SKM-1 (cell line): ENCODE measurements around the gene ZNF316.
"Not testable (repeated sequence)": the region's sequence is repeated elsewhere in the genome, so short reads cannot be mapped to it uniquely, and the experiment has no call there.

Experiments
- DNase-seq: peaks from one replicate; lab custom pipeline; 2025; ENCODE audit not compliant: unreplicated experiment; lab: John Stamatoyannopoulos, UW

ZNF316 gene

DNA sequence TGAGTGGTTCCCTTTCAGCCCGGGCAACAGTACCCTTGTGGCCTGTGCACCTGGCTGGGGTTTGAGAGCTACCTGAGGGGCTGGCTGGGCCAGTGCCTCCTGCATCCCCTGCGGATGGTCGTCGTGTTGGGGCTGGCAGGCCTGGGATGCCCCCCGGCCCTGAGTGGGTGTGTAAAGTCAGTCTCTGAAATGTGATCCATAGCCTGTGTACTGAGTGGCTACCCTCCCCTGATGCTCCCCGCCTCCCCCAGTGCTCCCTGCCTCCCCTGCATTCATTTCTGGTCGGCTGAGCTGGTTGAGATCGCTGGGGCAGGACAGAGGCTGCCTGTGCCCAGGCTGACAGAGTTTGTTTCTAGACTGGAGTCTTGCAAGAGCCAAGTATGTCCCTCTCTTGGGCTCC, 9.3 kb downstream of the ZNF316 start:
- no peak for DNase-seq

DNA sequence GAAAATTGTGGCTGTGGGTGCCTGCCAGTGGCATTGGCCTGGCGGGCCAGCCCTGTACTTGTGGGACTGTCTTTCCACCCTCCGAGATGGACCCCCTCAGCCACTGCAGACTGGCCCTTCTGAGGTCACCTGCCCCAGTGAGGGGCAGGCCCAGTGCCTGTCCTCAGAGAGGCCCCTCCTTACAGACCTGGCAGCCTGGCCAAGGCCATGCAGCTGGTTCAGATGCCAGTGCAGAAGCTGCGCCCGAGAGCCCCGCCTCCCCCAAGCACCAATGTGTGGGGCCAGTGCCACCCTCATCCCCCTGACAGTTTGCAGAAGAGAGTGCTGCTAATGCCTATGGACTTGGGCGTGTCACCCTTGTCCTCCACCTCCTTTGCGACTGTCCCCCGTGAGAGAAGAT, 10.0 kb downstream of the ZNF316 start:
- DNase-seq: no peak

DNA sequence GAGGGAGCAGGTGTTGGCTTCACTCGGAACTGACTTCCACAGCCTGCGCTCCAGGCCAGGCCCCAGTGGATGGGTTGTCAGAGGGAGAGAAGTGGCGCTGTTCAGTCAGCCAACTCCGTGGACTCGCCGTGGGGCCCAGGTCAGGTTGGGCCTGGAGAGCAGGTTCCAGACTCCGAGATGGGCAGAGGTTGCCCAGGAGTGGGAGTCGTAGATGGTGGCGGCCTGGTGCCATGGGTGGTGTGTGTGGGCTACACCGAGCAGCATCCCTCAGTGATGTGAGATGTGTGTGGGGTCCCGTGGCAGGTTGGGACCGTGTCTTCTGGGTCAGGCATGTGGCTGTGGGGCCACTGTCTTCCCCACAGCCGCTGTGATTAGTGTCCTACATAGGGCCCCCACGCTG, 10.4 kb downstream of the ZNF316 start:
- DNase-seq: no peak

DNA sequence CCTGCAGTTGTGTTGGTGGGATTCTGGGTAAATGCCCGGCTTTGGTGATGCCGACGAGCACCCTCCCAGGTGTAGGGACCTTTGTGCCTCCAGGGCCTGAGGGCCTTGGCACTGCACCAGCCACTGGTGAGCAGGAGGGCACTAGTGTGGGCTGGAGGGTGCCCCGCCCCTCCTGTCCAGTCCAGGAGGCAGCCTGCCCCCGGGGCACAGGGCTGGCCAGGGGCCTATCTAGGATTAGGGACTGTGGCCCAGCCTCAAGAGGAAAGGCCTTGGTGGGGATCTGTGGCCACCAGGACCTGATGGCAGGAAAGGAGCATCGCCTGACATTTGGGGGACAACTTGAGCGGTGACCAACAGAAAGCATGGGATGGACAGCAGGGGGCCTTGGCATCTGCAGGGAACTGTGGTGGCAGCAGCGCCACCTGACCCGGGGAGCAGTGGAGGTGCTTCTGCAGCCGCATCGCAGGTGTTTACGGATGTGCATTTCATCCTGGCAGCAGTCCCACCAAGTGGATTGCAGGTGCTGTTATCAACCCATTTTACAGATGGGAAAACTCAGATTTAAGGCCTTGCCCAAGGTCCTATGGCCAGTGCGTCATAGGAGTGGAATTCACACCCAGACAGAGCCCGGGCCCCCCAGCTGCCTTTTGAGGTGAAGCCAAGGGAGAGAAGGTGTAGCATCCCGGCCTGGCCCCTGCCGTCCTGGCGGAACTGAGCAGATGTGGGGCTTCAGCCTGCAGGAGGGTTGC, 11.1 kb downstream of the ZNF316 start:
- no peak for DNase-seq

DNA sequence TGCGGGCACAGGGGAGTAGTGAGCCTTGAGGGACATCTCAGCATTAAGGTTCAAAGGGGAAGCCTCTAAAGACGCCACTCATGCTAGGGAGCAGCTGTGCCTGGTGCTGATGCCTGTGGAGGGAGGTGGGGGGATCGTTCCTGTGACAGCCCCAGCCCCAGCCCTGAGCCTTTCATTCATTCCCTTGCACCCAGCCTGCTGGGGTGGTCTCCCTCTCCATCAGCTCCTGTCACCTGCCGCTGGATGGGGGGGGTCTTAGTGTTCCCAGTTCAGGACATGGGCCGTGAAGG, 11.6 kb downstream of the ZNF316 start:
- DNase-seq: no peak

DNA sequence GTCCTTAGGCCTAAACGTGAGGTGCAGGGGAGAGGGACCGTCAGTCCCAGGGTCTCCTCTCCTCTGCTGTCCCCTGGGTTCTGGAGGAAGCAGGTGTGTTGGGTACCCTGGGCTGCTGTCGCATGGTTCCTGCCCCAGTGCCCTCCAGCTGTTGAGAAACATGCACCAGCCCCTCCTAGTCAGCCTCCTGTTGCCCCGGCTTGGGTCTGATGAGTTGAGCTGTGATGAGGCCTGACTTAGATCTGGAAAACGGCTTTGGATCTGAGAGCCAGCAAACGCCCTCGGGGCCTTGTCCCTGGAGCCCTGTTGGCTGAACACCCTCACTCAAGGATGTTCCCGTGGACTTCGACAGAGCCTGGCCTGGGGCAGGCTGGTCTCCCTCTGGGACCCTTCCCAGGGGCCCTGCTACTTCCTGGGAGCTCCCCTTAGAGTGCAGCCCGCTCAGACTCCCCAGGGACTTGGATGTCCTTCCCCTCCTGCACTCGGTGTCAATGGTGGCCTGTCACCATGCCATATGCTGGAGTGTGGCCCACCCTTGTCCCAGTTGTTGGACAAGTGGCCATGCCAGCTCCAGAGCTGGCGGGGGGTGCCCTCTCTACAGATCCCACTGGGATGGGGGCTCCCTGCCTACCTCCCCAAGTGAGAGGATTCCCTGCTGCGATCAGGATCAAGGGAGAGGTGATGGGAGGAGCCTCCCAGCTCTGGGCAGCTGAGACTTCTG, 12.3 kb downstream of the ZNF316 start:
- DNase-seq: no peak

DNA sequence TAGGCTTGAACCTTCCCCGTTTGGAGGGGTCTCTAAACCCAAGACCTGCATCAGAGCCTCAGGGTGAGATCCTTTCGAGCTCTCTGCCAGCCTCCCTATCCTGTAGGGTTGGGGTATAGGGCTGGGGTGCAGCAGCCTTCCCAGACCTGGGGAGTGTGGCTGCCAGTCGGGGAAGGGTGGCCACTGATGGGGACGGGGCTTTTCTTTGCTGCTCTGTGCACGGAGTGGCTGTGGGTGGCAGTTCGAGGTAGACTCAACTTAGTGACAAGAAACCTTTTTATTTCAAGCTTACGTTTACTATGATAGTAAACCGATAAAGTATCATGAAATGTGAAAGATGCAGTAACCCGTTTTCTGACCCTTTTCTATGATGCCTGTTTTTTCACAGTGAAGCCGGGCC, 13.0 kb downstream of the ZNF316 start:
- DNase-seq: no peak

DNA sequence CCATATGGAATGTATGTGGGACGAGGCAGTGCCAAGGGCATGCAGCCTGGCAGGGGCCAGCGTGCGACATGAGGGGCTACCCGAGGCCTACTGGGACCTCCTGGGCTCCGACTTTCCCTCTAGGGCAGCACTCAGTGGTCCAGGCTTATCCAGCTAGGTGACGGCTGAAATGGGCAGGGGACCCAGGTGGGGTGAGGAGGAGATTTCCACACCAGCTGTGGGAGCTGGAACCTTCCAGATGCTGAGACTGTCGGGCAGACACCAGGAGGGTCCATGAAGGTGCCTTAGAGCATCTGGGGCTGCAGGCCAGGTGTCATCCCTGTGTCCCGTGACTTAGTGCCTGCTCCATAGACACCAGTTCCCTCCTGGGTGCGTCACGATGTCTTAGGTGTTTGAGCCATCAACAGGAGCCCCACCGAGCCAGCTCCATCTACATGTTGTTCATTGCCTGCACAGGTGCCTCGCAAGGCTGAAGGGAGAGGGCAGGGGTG, 13.4 kb downstream of the ZNF316 start:
- DNase-seq: no peak

DNA sequence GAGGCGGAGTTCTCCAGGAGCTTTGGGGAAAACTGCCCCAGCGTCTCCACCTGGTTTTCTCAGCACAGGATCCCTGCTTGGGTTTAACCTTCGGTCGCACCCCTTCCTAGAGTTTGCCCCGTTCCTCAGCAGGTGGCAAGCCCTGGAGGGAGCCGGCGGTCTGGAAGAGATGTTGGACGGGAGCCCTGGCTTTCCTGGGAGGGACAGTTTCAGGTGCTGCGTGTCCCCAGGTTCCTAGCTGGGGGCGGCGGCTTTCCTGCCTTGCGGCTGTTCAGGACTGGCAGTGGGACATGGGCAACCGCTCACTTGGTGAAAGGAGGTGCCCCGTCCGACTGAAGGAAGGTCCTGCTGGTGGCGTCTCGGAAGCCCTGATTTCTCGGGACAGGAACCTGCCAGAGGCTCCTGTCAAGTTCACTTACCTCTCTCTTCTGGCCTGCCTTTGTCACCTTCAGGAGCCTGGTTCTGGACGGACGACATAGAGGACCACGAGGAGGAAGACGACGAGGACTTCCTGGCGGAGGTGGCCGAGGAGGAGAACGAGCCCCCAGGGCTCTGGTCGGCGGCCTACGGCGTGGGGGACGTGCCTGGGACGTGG, 14.8 kb downstream of the ZNF316 start:
- no peak for DNase-seq

DNA sequence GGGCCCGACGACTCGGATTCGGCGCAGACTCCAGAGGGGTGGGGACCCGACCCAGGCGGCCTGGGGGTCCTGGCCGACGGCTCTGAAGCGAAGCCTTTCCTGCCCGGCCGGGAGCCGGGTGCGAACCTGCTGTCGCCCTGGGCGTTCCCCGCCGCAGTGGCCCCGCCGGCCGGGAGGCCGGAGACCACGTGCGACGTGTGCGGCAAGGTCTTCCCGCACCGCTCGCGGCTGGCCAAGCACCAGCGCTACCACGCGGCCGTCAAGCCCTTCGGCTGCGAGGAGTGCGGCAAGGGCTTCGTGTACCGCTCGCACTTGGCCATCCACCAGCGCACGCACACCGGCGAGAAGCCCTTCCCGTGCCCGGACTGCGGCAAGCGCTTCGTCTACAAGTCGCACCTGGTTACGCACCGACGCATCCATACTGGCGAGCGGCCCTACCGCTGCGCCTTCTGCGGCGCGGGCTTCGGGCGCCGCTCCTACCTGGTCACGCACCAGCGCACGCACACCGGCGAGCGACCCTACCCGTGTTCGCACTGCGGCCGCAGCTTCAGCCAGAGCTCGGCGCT, 15.4 kb downstream of the ZNF316 start:
- DNase-seq: no peak

DNA sequence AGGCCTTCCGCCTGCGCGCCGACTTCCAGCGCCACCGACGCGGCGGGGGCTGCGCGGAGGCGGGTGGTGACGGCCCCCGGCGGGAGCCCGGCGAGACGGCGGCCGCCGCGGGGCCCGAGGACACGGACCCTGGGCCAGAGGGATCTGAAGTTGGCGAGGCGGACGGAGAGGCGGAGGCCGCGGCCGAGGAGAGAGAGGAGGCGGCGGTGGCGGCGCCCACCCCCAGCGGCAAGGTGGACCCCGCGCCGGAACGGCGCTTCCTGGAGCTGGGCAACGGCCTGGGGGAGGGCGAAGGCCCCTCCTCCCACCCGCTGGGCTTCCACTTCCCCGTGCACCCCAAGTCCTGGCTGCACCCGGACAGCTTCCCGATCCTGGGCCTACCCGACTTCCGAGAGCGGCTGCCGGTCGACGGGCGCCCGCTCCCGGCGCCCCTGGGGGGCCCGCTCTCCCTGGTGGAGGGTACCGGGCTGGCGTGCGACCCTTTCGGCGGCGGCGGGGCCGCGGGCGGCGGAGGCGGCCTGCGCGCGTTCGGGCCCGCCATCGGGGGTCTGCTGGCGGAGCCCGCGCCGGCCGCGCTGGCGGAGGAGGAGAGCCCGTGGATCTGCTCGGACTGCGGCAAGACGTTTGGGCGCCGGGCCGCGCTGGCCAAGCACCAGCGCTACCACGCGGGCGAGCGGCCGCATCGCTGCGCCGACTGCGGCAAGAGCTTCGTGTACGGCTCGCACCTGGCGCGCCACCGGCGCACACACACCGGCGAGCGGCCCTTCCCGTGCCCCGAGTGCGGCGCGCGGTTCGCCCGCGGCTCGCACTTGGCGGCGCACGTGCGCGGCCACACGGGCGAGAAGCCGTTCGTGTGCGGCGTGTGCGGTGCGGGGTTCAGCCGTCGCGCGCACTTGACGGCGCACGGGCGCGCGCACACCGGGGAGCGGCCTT, 16.2 kb downstream of the ZNF316 start:
- DNase-seq: no peak

DNA sequence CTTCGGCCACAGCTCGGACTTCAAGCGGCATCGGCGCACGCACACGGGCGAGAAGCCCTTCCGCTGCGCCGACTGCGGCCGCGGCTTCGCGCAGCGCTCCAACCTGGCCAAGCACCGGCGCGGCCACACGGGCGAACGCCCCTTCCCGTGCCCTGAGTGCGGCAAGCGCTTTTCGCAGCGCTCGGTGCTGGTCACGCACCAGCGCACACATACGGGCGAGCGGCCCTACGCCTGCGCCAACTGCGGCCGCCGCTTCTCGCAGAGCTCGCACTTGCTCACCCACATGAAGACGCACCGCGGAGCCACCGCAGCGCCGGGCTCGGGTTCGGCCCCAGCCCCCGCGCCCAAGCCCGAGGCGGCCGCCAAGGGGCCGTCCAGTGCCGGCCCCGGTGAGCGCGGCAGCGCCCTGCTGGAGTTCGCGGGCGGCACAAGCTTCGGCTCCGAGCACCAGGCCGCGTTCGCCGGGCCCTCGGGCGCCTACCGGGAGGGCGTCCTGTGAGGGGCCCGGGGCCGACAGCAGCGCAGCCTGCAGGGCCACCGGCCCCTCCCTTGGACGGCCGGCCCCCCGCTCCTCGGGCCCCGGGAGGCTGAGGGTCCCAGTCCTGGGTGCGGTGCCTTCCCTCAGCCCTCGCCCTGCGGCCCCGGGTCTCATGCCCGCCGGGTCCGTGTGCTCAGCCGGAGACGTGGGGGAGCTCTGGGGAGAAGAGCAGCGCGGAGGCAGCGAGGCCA, 17.2 kb downstream of the ZNF316 start:
- DNase-seq: no peak

DNA sequence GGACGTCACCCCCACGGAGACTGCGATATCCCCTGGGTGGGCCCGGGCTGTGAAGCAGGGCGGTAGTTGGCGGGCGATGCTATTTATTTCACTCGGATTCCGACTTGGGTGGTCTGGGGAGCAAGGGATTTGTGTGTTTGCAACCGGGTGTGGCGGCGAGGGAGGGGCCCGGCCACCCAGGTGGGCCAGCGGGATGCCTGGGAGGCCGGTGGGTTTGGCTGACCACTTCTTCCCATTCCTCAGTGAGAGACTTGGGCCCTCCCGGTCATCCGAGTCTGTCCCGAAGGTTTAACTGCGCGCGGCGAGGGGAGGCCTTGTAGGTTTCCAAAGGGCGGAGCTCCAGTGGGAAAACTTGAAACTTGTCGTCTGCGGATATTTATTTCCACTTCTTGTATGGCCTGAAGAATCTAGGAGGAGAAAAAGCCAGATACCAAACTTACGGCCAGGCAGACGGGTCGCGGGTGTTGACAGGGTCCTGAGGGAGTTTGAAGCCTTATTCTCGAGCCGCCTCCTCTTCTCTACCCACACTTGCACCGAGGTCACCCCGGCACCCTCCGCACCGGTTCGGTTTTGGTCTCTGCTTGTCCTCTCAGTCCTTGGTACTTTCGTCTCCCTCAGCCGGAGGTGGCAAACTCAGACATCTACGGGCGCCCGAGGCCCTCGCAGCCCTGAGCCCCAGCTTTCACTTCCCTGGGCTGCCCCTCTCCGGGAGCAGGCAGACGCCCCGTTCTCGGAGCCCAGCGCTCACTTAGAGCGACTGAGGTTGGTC, 17.9 kb downstream of the ZNF316 start:
- DNase-seq: no peak

DNA sequence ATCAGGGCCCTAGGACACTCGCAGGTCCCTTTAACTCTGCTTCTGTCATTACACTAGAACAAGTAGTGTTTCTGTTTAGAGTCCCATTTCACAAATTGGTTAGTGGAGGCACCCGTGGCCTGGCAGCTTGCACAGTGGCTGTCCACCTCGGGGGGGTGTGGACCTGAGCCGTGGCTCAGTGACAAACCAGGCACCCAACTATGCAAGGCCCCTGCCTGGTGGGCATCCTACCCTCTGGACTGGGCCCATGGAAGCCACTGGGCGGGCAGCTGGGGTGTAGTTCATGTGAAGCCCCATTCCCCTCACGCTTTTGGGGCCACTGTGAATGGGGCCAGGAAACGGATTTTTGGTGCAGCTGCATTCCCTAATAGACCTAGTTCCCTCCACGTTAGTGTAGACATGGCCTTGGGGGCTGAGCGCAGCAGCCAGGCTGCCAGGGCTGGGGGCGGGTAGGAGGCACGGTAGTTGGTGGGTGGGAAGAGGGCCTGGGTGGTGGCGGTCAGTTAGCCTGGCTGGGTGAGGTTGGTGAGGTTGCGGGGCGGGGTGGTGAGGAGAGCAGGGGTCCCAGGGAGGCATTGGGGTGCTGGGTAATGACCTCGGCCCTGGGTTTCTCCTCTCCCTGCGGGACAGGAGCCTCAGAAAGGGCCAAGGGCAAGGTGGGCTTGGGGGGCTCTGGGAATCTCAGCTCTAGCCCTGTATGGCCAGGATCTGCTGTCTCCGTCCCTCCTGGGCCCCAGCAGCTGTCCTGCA, 18.7 kb downstream of the ZNF316 start:
- no peak for DNase-seq

DNA sequence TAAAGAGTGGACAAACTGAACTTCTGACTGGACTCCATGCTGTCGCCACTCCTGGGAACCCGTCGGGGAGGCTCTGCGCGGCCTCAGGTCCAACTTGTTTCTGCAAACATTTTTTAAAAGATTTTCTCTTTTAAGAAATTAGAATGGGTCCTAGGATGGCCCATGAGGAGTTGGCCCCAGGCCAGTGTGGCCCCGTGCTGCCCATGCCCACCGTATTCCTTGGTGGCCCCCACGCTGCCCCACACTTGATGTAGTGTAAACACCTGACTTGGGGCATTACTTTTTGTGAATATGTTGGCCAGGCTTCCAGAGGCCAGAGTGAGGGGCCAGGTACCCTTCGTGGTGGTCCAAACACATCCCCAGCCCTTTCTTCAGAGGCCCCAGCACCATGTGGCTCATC, 19.3 kb downstream of the ZNF316 start:
- no peak for DNase-seq

DNA sequence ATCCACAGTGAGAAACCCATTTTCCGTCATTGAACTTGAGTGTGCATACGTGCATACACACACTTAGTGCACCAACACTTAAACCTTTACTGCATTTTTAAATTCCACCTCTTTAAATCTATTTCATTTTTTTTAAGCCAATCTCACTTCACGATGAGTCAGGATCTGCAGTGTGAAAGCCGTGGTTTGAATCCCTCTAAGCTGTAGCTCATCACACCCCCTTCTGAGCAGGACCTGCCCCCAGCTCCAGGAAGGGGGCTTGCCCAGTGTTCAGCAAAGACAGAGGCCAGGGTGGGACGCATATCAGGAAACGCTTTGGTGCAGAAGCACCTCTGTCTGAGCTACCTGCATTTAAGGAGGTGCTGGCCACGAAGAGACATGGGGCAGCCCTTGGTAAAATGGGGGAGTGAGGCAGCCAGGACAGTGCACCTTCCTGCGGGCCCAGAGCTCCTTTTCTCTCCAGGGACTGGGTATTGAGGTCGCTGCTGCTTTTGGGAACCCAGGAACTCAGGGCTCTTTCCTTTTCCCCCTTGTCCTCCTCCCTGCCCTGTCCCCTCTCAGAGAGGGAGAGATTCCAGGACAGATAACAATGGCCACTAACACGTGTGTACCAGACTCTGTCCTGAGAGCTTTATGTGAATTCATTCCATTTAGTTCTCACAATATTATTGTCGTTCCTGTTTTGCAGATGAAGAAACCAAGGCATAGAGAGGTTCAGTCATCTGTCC, 21.7 kb downstream of the ZNF316 start:
- DNase-seq: no peak

DNA sequence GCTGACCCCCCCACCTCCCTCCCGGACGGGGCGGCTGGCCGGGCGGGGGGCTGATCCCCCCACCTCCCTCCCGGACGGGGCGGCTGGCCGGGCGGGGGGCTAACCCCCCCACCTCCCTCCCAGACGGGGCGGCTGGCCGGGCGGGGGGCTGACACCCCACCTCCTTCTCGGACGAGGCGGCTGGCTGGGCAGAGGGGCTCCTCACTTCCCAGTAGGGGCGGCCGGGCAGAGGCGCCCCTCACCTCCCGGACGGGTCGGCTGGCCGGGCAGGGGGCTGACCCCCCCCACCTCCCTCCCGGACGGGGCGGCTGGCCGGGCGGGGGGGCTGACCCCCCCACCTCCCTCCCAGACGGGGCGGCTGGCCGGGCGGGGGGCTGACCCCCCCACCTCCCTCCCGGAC, 33.7 kb downstream of the ZNF316 start:
- DNase-seq: not testable (repeated sequence)

DNA sequence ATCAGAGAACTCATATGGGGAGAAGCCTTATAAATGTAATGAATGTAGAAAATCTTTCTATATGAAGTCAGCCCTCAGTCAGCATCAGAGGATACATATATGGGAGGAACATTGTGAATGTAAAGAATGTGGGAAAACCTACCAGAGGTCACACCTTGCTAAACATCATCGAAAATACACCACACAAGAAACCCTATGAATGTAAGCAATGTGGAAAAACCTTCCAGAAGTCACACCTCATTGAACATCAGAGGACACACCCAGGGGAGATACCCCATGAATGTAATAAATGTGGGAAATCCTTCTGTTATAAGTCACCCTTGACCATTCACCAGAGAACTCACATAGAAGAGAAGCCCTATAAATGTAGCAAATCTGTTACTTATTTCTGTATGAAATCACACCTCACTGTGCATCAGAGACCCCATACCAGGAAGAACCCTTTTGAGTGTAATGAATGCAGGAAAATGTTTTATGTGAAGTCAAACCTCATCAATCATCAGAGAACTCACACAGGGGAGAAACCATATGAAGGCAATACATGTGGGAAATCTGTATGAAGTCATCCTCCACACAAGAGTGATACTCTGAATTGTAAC, 38.8 kb downstream of the ZNF316 start:
- no peak for DNase-seq
